Prostate gland (tissue), 2 donors: ENCODE data around the gene TMEM131.

Experiments used
- POLR2A ChIP-seq: fragments of 450-650 bp; IDR thresholded peaks from one replicate; pipeline ENCODE4 v1.6.1; 2016; ENCODE audit warnings: antibody characterized with exemption, mild to moderate bottlenecking
- TF ChIP-seq, protein P1 (sequence below), 4 experiments: fragments of 200-600 bp in 2 of 4; fragments of 450-650 bp in 2 of 4; sonication (generic) in 2 of 4; IDR thresholded peaks; 1 replicate in 3 of 4; 2 replicates in 1 of 4; pipeline ENCODE4 v1.5.1; 2016 to 2019; ENCODE audit warnings: antibody characterized with exemption in 4 of 4, mild to moderate bottlenecking in 2 of 4, moderate library complexity in 2 of 4

DNA sequence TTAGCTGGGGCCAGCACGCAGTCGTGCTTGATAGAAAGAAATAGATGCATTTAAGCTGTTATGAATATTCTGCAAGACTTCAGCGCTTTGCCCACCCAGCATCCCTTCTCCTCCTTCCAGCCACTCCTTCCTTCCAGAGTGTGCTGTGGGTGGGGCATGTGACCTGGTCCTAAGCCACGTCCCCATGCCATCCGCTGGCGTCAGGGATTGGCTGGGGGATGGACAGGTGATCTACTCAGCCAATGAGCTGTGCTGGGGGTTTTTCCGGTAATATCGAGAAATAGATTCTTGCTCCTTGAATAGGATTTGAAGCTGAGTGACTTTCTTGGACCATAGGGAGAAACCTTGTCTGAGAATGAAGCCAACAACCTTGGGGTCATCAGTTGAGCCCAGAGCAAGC is 287.1 kb downstream of the TMEM131 start:
- TF ChIP-seq POLR2A, result no peak
- TF ChIP-seq, protein P1, sequence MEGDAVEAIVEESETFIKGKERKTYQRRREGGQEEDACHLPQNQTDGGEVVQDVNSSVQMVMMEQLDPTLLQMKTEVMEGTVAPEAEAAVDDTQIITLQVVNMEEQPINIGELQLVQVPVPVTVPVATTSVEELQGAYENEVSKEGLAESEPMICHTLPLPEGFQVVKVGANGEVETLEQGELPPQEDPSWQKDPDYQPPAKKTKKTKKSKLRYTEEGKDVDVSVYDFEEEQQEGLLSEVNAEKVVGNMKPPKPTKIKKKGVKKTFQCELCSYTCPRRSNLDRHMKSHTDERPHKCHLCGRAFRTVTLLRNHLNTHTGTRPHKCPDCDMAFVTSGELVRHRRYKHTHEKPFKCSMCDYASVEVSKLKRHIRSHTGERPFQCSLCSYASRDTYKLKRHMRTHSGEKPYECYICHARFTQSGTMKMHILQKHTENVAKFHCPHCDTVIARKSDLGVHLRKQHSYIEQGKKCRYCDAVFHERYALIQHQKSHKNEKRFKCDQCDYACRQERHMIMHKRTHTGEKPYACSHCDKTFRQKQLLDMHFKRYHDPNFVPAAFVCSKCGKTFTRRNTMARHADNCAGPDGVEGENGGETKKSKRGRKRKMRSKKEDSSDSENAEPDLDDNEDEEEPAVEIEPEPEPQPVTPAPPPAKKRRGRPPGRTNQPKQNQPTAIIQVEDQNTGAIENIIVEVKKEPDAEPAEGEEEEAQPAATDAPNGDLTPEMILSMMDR (IDR thresholded peaks at IDR 0.05), result no peak
